Caco-2 (cell line): ENCODE results near the gene TMEM101. TPM values are rescaled to one million over a fixed set of nuclear protein-coding genes. Genes with fewer than 3 reads are reported as not detected.
"Not testable (repeated sequence)": the region's sequence is repeated elsewhere in the genome, so short reads cannot be mapped to it uniquely, and the experiment has no call there.

Experiments used
- BruUV-seq: library from RNA; stranded (reverse); fragments of 400-500 nt; replicated peaks from 2 replicates; lab custom pipeline; 2021; lab: Mats Ljungman, UMichigan
- CTCF ChIA-PET: fragments of 300-600 bp; sonication (Branson Sonifier 250); formaldehyde crosslinking; loops from one replicate; lab custom pipeline; 2022; ENCODE audit warnings: antibody characterized with exemption; lab: Charles Lee
- POLR2A ChIA-PET: fragments of 300-600 bp; sonication (Branson Sonifier 250); formaldehyde crosslinking; loops from one replicate; lab custom pipeline; 2022; ENCODE audit warnings: antibody characterized with exemption; lab: Charles Lee
- DNase-seq, 2 experiments: peaks; one replicate each; pipeline versions ENCODE4 v3.0.0 to v3.0.0-alpha.2; 2020 to 2022
- H3K27me3 ChIP-seq: replicated peaks from 2 replicates; pipeline ENCODE4 v1.6.0; 2011; ENCODE audit warnings: low read length; ENCODE audit not compliant: control insufficient read depth, insufficient read depth
- H3K36me3 ChIP-seq: 2 replicates; pipeline ENCODE4 v1.5.1; 2011; ENCODE audit warnings: low read length; ENCODE audit not compliant: control insufficient read depth, insufficient read depth
- H3K4me1 ChIP-seq: fragments of 250-450 bp; sonication (Bioruptor Pico); 2 replicates; pipeline ENCODE4 v1.5.1; 2020; ENCODE audit warnings: mild to moderate bottlenecking
- H3K4me3 ChIP-seq: 2 replicates; pipeline ENCODE4 v1.5.1; 2011; ENCODE audit warnings: low read depth, mild to moderate bottlenecking, control low read depth, low read length
- H3K9me3 ChIP-seq: fragments of 250-450 bp; sonication (Bioruptor Pico); 2 replicates; pipeline ENCODE4 v1.5.1; 2020; ENCODE audit warnings: mild to moderate bottlenecking, moderate library complexity
- H3K27ac Mint-ChIP-seq: one replicate; pipeline ENCODE4 v1.8.0; 2022; ENCODE audit warnings: mixed read lengths; ENCODE audit not compliant: unreplicated experiment
- H3K27me3 Mint-ChIP-seq: one replicate; pipeline ENCODE4 v1.8.0; 2022; ENCODE audit warnings: mixed read lengths; ENCODE audit not compliant: insufficient read depth, unreplicated experiment
- H3K36me3 Mint-ChIP-seq: one replicate; pipeline ENCODE4 v1.8.0; 2022; ENCODE audit warnings: mild to moderate bottlenecking, mixed read lengths; ENCODE audit not compliant: insufficient read depth, unreplicated experiment
- H3K4me1 Mint-ChIP-seq: one replicate; pipeline ENCODE4 v1.8.0; 2022; ENCODE audit warnings: low read depth, mixed read lengths; ENCODE audit not compliant: unreplicated experiment
- H3K4me3 Mint-ChIP-seq: one replicate; pipeline ENCODE4 v1.8.0; 2022; ENCODE audit warnings: mild to moderate bottlenecking, moderate library complexity, mixed read lengths; ENCODE audit not compliant: unreplicated experiment
- H3K9me3 Mint-ChIP-seq: one replicate; pipeline ENCODE4 v1.8.0; 2022; ENCODE audit warnings: mixed read lengths; ENCODE audit not compliant: unreplicated experiment
- CTCF ChIP-seq, 2 experiments: fragments of 200-600 bp in 1 of 2; IDR thresholded peaks; 1 replicate in 1 of 2; 2 replicates in 1 of 2; pipeline versions ENCODE4 v1.5.1 to v1.8.0; 2011 to 2022; ENCODE audit warnings: antibody characterized with exemption in 1 of 2, control low read depth in 1 of 2, inconsistent platforms in 1 of 2, low read depth in 1 of 2, low read length in 1 of 2, mild to moderate bottlenecking in 1 of 2, moderate library complexity in 1 of 2; ENCODE audit not compliant: insufficient read depth in 1 of 2, severe bottlenecking in 1 of 2, unreplicated experiment in 1 of 2
- intact Hi-C: fragments of 100-400 bp; cut with micrococcal nuclease; formaldehyde crosslinking; loops from one replicate; pipeline ENCODE4 v1.10.0; 2022; ENCODE audit not compliant: unreplicated experiment
- total RNA-seq: library from RNA; stranded (reverse); gene quantifications from 2 replicates; pipeline ENCODE4 v1.2.3, GENCODE V29; 2022

TMEM101 gene
- total RNA-seq, 1 experiment from 2014 or later, result 41.7 TPM

- intact Hi-C loops, result no loop called here
- Mint-ChIP-seq H3K4me3 (no peak overlapping the region), H3K27me3 (no peaks in the 10 kb centered on the region), H3K36me3 (peaks cover 4% of the 10 kb centered on the region), H3K9me3 (no peaks in the 10 kb centered on the region), H3K27ac (no peak overlapping the region), H3K4me1 (no peaks in the 10 kb centered on the region)
- no peak for DNase-seq
- ChIA-PET POLR2A (no interaction called here), CTCF (no interaction called here)
- H3K4me3 ChIP-seq, result no peak overlapping the region
- no peak for TF ChIP-seq CTCF (IDR thresholded peaks at IDR 0.05; ENCODE audit: insufficient read depth in 1 of 2, low read depth in 1 of 2, low read length in 1 of 2, severe bottlenecking in 1 of 2, unreplicated experiment in 1 of 2)
- no peaks in the 10 kb centered on the region for H3K27me3 ChIP-seq
- 0 out of 2 replicates have a peak, but pooled peaks cover 2% of the 10 kb centered on the region for H3K36me3 ChIP-seq
- BruUV-seq, result no TSS peak
- no peaks in the 10 kb centered on the region for H3K4me1 ChIP-seq
- no peaks in the 10 kb centered on the region for H3K9me3 ChIP-seq
Observed at GRCh38 chr17:44022246-44022645, 7.5 kb upstream of the TMEM101 start.

GRCh38 chr17:44021227-44021626 is 6.5 kb upstream of the TMEM101 start:
- H3K27me3 ChIP-seq, H3K27me3 Mint-ChIP-seq, H3K9me3 ChIP-seq, H3K4me1 ChIP-seq, POLR2A ChIA-PET, CTCF ChIA-PET, BruUV-seq, H3K4me3 Mint-ChIP-seq, H3K9me3 Mint-ChIP-seq, H3K36me3 ChIP-seq, H3K4me1 Mint-ChIP-seq, intact Hi-C loops, H3K27ac Mint-ChIP-seq, H3K36me3 Mint-ChIP-seq, H3K4me3 ChIP-seq, DNase-seq: not testable (repeated sequence)

- H3K4me3 Mint-ChIP-seq, result peak overlapping the region; percentile 97
- 0 out of 2 replicates have a peak, but pooled peaks cover 2% of the 10 kb centered on the region for H3K36me3 ChIP-seq
- peak overlapping the region; percentile 78 for H3K4me3 ChIP-seq
- ChIA-PET POLR2A (interaction anchor here (1.1 kb wide), 1 partner anchor 52 kb away, joined by 3 read pairs; the partner anchor contains the start of gene LSM12), CTCF (no interaction called here)
- peaks cover 9% of the 10 kb centered on the region for H3K36me3 Mint-ChIP-seq
- no peak for TF ChIP-seq CTCF (IDR thresholded peaks at IDR 0.05; ENCODE audit: insufficient read depth in 1 of 2, low read depth in 1 of 2, low read length in 1 of 2, severe bottlenecking in 1 of 2, unreplicated experiment in 1 of 2)
- no peaks in the 10 kb centered on the region for H3K4me1 Mint-ChIP-seq
- H3K4me1 ChIP-seq, result no peaks in the 10 kb centered on the region
- no peaks in the 10 kb centered on the region for H3K27me3 ChIP-seq
- no TSS peak for BruUV-seq
- intact Hi-C loops, result no loop called here
- no peaks in the 10 kb centered on the region for H3K9me3 Mint-ChIP-seq
- peak overlapping the region; percentile 97 for H3K27ac Mint-ChIP-seq
- H3K9me3 ChIP-seq, result no peaks in the 10 kb centered on the region
- no peaks in the 10 kb centered on the region for H3K27me3 Mint-ChIP-seq
- no peak for DNase-seq
Observed at GRCh38 chr17:44014133-44014436, 678 bp downstream of the TMEM101 start.

- Histone ChIP-seq H3K4me1 (no peaks in the 10 kb centered on the region), H3K4me3 (no peak overlapping the region), H3K36me3 (0 out of 2 replicates have a peak, but pooled peaks cover 2% of the 10 kb centered on the region), H3K27me3 (no peaks in the 10 kb centered on the region), H3K9me3 (no peaks in the 10 kb centered on the region)
- ChIA-PET CTCF (no interaction called here), POLR2A (no interaction called here)
- Mint-ChIP-seq H3K4me3 (peak overlapping the region; percentile 19), H3K4me1 (no peaks in the 10 kb centered on the region), H3K27ac (no peak overlapping the region), H3K36me3 (peaks cover 17% of the 10 kb centered on the region), H3K9me3 (no peaks in the 10 kb centered on the region), H3K27me3 (no peaks in the 10 kb centered on the region)
- no peak for DNase-seq
- intact Hi-C loops, result no loop called here
- TF ChIP-seq CTCF (IDR thresholded peaks at IDR 0.05; ENCODE audit: insufficient read depth in 1 of 2, low read depth in 1 of 2, low read length in 1 of 2, severe bottlenecking in 1 of 2, unreplicated experiment in 1 of 2), result no peak
- no TSS peak for BruUV-seq
Observed at GRCh38 chr17:44012874-44013273, 1.9 kb downstream of the TMEM101 start.
